Subcutaneous preadipocyte (primary cell): Measurements from ENCODE around the gene ADCYAP1. TPM values are rescaled to one million over a fixed set of nuclear protein-coding genes. Genes with fewer than 3 reads are reported as not detected.

ENCODE experiments used
- total RNA-seq: library from RNA; depleted of rRNA; stranded (reverse); fragments of >200 nt; gene quantifications from 2 replicates; pipeline ENCODE4 v1.2.3, GENCODE V29; 2012

ADCYAP1 gene
- total RNA-seq = not detected in 2 replicates

GRCh38 chr18:904218-905090 lies at the start of gene ADCYAP1:
Gene ADCYAP1 (plus strand): TSS chr18:904871. CDS start chr18:905387, 516 bp downstream.

Other genes with a start within 250 kb of the ADCYAP1 start
- gene TYMS, start 247.2 kb upstream of the ADCYAP1 start, total RNA-seq = 20.9 and 25.7 TPM in 2 replicates
- 42.6 and 62.8 TPM in 2 replicates for gene ENOSF1, start 192.2 kb upstream of the ADCYAP1 start, total RNA-seq
- 81.9 and 109 TPM in 2 replicates for gene YES1, start 92.6 kb upstream of the ADCYAP1 start, total RNA-seq